ENCODE data around the gene S100A12. TPM values are rescaled to one million over a fixed set of nuclear protein-coding genes. Genes with fewer than 3 reads are reported as not detected.

Gene S100A12
- total and polyA plus RNA-seq, 2 donors (not counting 3 experiments of a cell fraction or from before 2014, with no cell fraction given), result not detected

DNA sequence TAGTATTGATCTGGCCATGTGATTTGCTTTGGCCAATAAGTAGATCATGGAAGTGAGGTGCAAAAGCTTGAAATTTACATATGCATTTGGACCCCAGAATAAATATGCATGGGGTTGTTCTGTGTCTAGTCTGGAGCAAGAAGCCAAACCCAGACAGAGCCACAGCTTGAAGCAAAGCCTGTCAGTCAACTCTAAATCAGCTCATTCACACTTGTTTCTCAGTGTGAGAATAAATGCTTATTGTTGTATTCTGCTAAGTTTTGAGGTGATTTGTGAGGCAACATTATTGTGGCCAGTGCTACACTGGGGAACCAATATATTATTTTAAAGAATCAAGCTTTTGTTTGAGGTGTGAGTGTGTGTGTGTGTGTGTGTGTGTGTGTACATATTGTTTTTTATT, 50.5 kb downstream of the S100A12 start:
- no peak overlapping the region for H3K4me2 ChIP-seq (ENCODE audit: insufficient read depth, low read length)
- dilution Hi-C loops (cut with MboI; ENCODE audit: extremely low pct_ligation_motif_present, low sequenced_read_pairs), result no loop called here
- CTCF ChIA-PET, result no interaction called here
- DNase-seq (ENCODE audit: low read depth, low spot score) (no peak), FAIRE-seq (no peak)
- H3K9ac ChIP-seq (replicated peaks; ENCODE audit: extremely low read depth, insufficient read depth, low read length), result no peak overlapping the region
- H3K9me3 ChIP-seq (replicated peaks; ENCODE audit: control insufficient read depth, insufficient read depth, low read length), result no peaks in the 10 kb centered on the region
- H3K79me2 ChIP-seq (ENCODE audit: control insufficient read depth, insufficient read depth, low read length), result no peaks in the 10 kb centered on the region
- intact Hi-C loops (cut with micrococcal nuclease), result no loop called here
- H2AFZ ChIP-seq (ENCODE audit: low read depth, low read length), result no peak overlapping the region
- no peak overlapping the region for H3K4me3 ChIP-seq (replicated peaks in 1 of 3; ENCODE audit: insufficient read depth in 1 of 3, low read depth in 1 of 3, low read length in 3 of 3)
- H3K36me3 ChIP-seq (ENCODE audit: control insufficient read depth in 2 of 2, extremely low read depth in 1 of 2, insufficient read depth in 2 of 2, low read length in 2 of 2), result no peaks in the 10 kb centered on the region
- no peaks in the 10 kb centered on the region for H4K20me1 ChIP-seq (replicated peaks; ENCODE audit: control insufficient read depth, extremely low read depth, insufficient read depth, low read length)
- H3K4me1 ChIP-seq (ENCODE audit: control insufficient read depth, extremely low read depth, insufficient read depth, low read length), result no peaks in the 10 kb centered on the region
- POLR2A ChIA-PET, result no interaction called here
- no peaks in the 10 kb centered on the region for H3K9me1 ChIP-seq (replicated peaks; ENCODE audit: control insufficient read depth, extremely low read depth, insufficient read depth, low read length)
- H3K27ac ChIP-seq (ENCODE audit: insufficient read depth, low read depth, low read length), result no peak overlapping the region
- TF ChIP-seq JUN (IDR thresholded peaks at IDR 0.05; ENCODE audit: borderline replicate concordance, insufficient read depth, insufficient read length, low read depth) (no peak), GATA2 (IDR thresholded peaks at IDR 0.05; ENCODE audit: insufficient read depth, insufficient read length, low read depth, low read length) (no peak), POLR2A (IDR thresholded peaks at IDR 0.05; ENCODE audit: low read depth, low read length) (no peak), MYC (IDR thresholded peaks at IDR 0.05; ENCODE audit: low read depth, low read length) (no peak), POLR2AphosphoS5 (IDR thresholded peaks at IDR 0.05; ENCODE audit: insufficient read depth, low read depth, low read length) (no peak), CTCF (IDR thresholded peaks at IDR 0.05; ENCODE audit: extremely low read depth in 1 of 2, insufficient read depth in 1 of 2, low read depth in 1 of 2, low read length in 2 of 2) (no peak), MAX (IDR thresholded peaks at IDR 0.05; ENCODE audit: insufficient read depth, insufficient read length) (no peak), FOS (IDR thresholded peaks at IDR 0.05; ENCODE audit: borderline replicate concordance, insufficient read depth, low read length) (no peak), EZH2 (IDR thresholded peaks at IDR 0.05; ENCODE audit: borderline replicate concordance, low read depth, low read length, severe bottlenecking) (no peak)
- no peaks in the 10 kb centered on the region for H3K27me3 ChIP-seq (ENCODE audit: control insufficient read depth in 2 of 2, insufficient read depth in 2 of 2, low read length in 2 of 2)
- no TSS peak for BruUV-seq (replicated peaks)

Small RNA genes lying within 50 kb of the gene (small RNA-seq; reads per million reads assigned to genes)
- gene RNU6-160P (ENCODE audit: insufficient read depth, insufficient read length, low read depth, low replicate concordance), result not detected
- gene S100A15A (ENCODE audit: insufficient read depth, insufficient read length, low read depth, low replicate concordance), result not detected

Other genes starting within 250 kb of the S100A12 start
- gene SPRR2G, start 224.7 kb downstream of the S100A12 start, total RNA-seq, result not detected in 2 replicates
- not detected in 2 replicates for gene SPRR2G, start 224.7 kb downstream of the S100A12 start, polyA plus RNA-seq
- gene LELP1, start 172.2 kb downstream of the S100A12 start, total RNA-seq, result not detected in 2 replicates
- gene LELP1, start 172.2 kb downstream of the S100A12 start, polyA plus RNA-seq, result not detected in 2 replicates
- not detected in 2 replicates for gene PRR9, start 158.0 kb downstream of the S100A12 start, total RNA-seq
- not detected in 2 replicates for gene PRR9, start 158.0 kb downstream of the S100A12 start, polyA plus RNA-seq
- not detected in 2 replicates for gene LORICRIN, start 115.9 kb downstream of the S100A12 start, total RNA-seq
- gene LORICRIN, start 115.9 kb downstream of the S100A12 start, polyA plus RNA-seq, result not detected in 2 replicates
- gene PGLYRP3, start 62.7 kb downstream of the S100A12 start, total RNA-seq, result not detected in 2 replicates
- gene PGLYRP3, start 62.7 kb downstream of the S100A12 start, polyA plus RNA-seq, result not detected in 2 replicates
- not detected in 2 replicates for gene PGLYRP4, start 26.8 kb downstream of the S100A12 start, total RNA-seq
- gene PGLYRP4, start 26.8 kb downstream of the S100A12 start, polyA plus RNA-seq, result not detected in 2 replicates
- gene S100A9, start 17.8 kb downstream of the S100A12 start, total RNA-seq, result not detected in 2 replicates
- gene S100A9, start 17.8 kb downstream of the S100A12 start, polyA plus RNA-seq, result not detected in 2 replicates
- gene S100A8, start 15.5 kb upstream of the S100A12 start, total RNA-seq, result not detected in 2 replicates
- not detected in 2 replicates for gene S100A8, start 15.5 kb upstream of the S100A12 start, polyA plus RNA-seq
- not detected in 2 replicates for gene S100A7A, start 40.9 kb upstream of the S100A12 start, total RNA-seq
- not detected in 2 replicates for gene S100A7A, start 40.9 kb upstream of the S100A12 start, polyA plus RNA-seq
- not detected in 2 replicates for gene S100A7, start 85.0 kb upstream of the S100A12 start, total RNA-seq
- gene S100A7, start 85.0 kb upstream of the S100A12 start, polyA plus RNA-seq, result not detected in 2 replicates
- gene S100A6, start 160.4 kb upstream of the S100A12 start, total RNA-seq, result 908 and 937 TPM in 2 replicates
- 552 and 1,048 TPM in 2 replicates for gene S100A6, start 160.4 kb upstream of the S100A12 start, polyA plus RNA-seq
- gene S100A5, start 165.3 kb upstream of the S100A12 start, total RNA-seq, result not detected in 2 replicates
- not detected in 2 replicates for gene S100A5, start 165.3 kb upstream of the S100A12 start, polyA plus RNA-seq
- not detected in 2 replicates for gene S100A4, start 170.2 kb upstream of the S100A12 start, total RNA-seq
- gene S100A4, start 170.2 kb upstream of the S100A12 start, polyA plus RNA-seq, result 0.62 and 1.1 TPM in 2 replicates
- gene S100A3, start 173.6 kb upstream of the S100A12 start, total RNA-seq, result 0.42 TPM in 1 of 2 replicates, not detected in the other
- 1.3 and 1.9 TPM in 2 replicates for gene S100A3, start 173.6 kb upstream of the S100A12 start, polyA plus RNA-seq
- gene S100A2, start 190.2 kb upstream of the S100A12 start, total RNA-seq, result 4.0 and 4.4 TPM in 2 replicates
- gene S100A2, start 190.2 kb upstream of the S100A12 start, polyA plus RNA-seq, result 3.9 and 4.3 TPM in 2 replicates
- gene S100A16, start 237.5 kb upstream of the S100A12 start, total RNA-seq, result 545 and 701 TPM in 2 replicates
- 1,770 and 2,016 TPM in 2 replicates for gene S100A16, start 237.5 kb upstream of the S100A12 start, polyA plus RNA-seq
- gene S100A14, start 240.7 kb upstream of the S100A12 start, total RNA-seq, result 0.35 TPM in 1 of 2 replicates, not detected in the other
- 0.10 TPM in 1 of 2 replicates, not detected in the other for gene S100A14, start 240.7 kb upstream of the S100A12 start, polyA plus RNA-seq